ENCODE data around the gene TMEM94.
A peak's percentile ranks its signal among the peaks of the same experiment; 100 is the strongest.
"Not testable (repeated sequence)": the region's sequence is repeated elsewhere in the genome, so short reads cannot be mapped to it uniquely, and the experiment has no call there.

TMEM94 gene

DNA sequence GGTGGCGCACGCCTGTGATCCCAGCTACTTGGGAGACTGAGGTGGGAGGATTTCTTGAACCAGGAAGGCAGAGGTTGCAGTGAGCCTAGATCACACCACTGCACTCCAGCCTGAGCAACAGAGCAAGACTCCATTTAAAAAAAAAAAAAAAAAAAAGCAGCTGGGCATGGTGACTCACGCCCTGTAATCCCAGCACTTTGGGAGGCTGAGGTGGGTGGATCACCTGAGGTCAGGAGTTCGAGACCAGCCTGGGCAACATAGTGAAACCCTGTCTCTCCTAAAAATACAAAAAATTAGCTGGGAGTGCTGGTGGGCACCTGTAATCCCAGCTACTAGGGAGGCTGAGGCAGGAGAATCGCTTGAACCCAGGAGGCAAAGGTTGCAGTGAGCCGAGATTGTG lies 10.5 kb upstream of the TMEM94 start:
- not testable (repeated sequence) for DNase-seq

DNA sequence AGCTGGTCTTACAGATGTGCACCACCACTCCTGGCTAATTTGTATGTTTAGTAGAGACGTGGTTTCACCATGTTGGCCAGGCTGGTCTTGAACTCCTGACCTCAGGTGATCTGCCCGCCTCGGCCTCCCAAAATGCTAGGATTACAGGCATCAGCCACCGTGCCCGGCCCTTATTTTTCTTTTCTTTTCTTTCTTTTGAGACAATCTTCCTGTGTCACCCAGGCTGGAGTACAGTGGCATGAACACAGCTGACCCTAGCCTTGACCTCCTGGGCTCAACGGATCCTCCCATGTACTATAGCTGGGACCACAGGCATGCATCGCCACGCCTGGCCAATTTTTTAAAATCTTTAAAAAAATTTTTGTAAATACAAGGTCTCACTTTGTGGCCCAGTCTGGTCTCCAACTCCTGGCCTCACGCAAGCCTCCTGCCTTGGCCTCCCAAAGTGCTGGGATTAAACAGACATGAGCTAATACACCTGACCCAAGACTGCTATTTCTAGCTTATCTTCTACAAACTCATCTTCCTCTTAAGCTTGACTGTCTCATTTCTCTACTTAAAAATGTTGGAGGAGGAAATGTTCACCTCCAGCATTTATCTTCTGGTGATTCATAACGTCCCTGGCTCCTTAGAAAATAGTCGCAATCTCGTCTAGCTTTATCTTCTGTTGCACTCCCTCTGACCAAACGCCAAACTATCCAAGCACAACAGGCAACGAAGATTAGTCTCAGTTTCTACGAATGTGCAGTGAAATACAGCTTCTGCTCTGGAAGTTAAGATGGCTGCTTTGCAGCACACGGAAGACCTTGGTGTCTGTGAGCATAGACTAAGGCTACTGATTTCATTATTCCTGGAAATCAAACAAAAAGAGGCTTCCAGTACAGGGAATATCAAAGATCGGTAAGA lies 8.2 kb upstream of the TMEM94 start:
- no peak for DNase-seq

DNA sequence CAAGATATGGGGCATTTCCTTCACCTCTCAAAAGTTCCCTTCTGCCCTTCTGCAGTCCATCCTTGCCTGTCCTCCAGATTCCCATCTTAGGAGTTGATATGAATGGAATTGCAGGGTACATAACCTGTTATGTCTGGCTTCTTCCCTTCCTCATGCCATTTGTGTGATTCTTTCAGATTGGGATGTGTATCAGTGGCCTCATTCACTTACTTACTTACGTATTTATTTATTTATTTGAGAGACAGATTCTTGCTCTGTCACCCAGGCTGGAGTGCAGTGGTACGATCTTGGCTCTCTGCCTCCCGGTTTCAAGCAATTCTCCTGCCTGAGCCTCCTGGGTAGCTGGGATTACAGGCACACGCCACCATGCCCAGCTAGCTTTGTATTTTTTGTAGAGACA lies 6.2 kb upstream of the TMEM94 start:
- peak; percentile 46 for DNase-seq

DNA sequence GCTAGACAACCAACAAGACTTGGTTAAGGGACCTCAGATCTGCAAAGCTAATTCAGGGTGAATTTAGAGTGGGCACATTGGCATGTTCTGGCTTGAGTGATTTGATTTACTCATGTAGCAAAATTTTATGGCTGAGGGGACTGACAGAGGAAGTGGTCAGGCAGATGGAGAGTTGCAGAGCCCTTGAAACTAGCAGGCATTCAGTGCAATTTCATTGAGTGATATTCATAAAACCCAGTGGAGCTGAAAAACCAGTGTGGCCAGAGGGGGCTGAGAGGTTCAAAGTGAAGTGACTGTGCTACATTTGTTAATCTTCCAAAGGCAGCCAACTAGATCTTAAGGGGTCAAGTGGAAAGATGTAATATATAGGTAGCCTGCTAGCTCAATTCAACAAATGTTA lies 2.2 kb upstream of the TMEM94 start:
- DNase-seq = no peak

DNA sequence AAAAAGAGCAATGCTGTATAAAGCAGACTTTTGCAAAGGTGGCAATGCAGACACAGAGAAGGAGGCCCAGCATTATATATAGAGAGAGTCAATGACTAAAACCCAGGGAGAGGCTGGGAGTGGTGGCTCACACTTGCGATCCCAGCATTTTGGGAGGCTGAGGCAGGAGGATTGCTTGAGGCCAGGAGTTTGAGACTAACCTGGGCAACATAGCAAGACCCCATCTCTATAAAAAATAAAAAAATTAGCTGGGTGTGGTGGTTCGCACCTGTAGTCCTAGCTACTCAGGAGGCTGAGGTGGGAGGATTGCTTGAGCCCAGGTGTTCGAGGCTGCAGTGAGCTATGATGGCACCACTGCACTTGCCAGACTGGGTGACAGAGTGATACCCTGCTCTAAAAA lies 1.8 kb upstream of the TMEM94 start:
- DNase-seq = not testable (repeated sequence)

DNA sequence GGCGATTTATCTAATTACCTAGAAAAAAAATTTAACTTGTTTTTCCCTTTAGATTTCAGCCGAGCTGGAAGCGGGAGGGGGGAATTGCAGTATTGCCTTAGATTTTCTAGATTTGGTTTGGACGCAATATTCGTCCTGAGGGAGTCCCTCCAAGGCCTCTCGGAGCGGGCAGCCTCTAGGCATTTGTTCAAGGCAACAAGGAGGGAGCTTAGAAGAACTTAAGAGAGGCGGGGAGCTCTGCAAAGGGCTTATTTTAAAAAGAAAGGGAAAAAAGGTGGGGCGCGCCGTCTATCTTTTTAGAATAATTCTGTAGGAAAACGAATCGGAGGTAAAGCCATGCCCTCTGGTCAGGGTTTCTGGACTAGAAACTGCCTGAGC lies 407 bp upstream of the TMEM94 start:
- DNase-seq = no peak

DNA sequence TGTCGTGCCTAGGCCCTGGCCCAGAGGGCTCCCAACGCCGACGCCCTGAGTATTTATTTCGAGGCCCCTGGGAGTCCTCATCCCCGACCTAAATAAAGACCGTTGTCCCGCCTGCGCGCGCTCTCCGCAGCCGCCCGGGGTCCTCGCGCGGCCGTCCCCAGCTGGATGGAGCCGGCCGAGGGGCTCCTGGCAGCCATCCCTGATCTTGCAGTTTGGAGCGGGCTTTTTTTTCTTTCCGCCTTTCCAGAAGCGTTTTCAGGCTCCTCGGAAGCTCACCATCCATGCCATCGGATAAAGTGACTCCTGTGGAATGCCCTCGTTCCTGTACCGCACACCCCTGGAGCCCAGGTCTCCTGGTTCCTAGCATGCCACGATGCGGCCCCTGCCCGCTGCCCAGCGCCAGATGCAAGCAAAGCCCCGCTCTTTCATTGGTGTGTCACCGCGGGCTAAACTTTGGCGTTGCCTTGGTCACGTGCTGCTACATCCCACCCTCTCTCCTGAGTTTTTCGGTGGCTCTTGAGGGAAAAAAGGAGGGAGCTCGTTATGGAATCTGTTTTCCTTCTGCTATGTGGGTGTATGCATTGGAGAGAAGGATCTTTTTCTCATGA lies 716 bp downstream of the TMEM94 start:
- DNase-seq = peak; percentile 65

DNA sequence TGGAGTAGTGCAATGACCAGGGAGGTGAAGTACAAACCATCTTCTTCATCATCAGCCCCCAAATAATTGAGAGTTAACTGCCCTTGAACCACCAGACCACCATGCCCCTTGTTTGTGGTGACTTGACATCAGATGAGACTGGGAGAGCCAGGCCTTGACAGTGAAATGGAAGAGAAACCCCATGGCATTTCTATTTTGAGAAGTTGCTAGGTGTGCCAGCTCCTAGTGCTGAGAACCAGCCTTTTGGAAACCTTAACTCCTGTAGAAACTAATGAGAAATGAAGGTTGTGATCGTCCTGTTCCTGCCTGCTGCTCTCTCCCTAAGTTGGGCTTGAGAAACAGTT lies 2.8 kb downstream of the TMEM94 start:
- no peak for DNase-seq

DNA sequence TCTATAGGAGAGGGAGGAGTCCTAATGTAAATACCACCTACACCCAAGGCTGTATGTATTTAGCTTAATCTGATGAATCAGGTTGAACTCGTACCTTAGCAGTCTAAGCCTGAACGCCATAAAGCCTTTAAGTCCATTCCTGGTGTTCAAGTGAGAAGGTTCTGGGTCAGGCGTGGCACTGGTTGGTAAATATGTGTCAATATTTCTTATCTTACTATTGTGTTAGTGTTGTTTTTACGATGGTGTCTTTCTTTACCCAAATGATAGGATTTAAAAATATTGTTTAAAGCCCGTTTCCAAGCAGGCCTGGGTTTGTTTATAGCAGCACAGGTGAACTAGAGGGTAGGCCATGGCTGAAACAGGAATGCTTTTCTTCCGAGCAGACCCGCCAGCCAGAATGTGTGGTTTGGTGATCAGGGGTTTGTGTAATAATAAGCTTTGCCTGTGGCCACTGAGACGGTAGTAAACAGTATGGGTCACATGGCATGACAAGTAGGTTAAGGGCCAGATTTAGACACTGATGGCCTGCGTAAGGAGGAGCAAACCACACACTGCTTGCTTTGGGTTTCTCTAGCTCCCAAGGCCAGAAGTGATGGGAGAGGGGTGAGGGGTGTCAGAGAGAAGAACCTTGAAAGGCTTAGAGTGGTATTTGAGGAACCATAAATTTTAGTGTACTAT lies 3.3 kb downstream of the TMEM94 start:
- DNase-seq = no peak

DNA sequence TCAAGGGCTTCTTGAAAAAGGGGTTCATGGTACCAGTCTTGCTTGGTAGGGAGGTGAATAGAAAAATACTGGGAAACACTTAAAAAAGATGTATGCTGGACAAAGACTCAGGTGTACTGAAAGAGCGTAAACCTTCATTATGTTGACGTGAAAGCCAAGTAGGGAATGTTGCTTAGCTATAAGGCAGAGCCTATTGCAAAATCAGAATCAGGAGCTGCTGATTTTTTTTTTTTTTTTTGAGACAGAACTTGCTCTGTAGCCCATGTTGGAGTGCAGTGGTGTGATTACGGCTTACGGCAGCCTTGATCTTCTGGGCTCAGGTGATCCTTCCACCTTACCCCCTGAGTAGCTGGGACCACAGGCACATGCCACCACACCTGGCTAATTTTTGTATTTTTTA lies 3.9 kb downstream of the TMEM94 start:
- DNase-seq = no peak

DNA sequence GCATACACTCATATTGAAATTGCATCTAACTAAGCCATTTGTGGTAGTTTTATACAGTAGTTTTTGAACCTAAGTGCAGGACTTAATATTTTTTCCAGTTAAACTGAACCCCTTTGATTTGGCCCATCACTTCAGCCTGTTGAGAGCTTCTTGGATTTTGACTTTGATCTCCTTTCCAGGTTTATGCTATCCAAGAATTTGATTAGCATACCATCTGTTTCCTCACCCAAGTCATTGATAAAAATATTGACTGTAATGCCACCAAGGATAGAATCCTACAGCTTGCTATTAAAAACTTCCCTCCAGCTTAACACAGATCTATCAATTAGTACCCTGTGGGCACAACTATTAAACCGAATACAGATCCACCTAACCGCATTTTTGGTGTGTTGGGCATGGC lies 7.2 kb downstream of the TMEM94 start:
- DNase-seq = no peak

DNA sequence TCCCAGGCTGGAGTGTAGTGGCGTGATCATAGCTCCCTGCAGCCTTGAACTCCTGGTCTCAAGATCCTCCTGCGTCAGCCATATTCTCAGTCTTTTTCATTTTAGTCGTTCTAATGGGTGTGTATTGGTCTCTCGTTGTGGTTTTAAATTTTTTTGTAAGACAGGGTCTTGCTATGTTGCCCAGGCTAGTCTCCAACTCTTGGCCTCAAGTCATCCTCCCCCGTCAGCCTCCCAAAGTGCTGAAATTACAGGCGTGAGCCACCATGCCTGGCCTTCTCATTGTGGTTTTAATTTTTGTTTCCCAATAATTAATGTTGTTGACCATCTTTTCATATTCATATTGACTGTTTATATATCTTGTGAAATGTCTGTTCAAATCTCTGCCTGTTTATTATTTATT lies 8.6 kb downstream of the TMEM94 start:
- no peak for DNase-seq

DNA sequence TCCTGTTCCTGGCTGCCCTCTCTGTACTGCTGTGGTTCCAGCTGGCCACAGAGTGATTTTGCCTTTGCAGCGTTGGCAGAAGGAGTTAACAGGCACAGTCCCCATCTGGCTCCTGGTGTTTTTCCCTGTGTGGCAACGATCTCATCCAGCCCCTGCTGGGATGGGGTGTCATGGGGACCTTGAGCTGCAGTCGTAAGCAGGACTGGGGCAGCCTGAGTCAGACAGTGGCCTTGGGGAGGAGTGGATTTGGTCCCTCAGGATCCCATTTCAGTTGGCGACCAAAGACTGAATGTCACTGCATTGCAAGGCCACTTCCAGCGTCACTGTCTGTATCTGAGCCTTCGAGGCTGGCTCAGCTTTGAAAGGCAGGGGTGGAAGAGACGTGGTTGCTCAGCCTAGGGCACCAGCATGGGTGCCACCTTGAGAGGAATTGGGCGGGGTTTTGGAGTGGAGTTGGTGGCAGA lies 11.9 kb downstream of the TMEM94 start:
- no peak for DNase-seq

DNA sequence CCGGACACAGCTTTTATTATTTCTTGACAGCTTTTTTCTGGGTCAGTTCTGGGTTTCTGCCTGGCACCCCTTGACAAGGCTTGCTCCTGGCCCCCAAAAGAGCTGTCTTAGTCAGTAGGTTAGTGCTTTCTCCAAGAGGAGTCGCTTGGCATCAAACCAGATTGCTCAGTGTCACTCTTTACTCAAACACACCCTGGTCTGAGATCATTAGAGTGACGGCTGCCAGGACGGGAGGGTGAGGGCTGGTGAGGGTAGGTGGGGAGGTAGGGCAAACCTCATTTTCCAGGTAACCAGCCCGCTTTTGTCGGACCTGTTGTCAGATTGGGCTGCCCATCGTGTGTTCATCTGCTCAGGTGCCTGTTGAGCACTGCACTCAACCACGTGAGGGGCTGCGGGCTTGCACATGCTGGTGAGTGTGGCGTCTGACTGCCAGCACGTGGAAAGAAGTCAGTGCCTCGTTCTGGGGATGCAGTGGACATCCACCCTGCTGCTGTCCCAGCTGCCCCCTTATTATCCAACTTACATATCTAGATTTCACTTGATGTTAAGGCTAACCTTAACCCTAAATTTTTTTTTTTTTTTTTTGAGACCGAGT lies 12.4 kb downstream of the TMEM94 start:
- DNase-seq = no peak

DNA sequence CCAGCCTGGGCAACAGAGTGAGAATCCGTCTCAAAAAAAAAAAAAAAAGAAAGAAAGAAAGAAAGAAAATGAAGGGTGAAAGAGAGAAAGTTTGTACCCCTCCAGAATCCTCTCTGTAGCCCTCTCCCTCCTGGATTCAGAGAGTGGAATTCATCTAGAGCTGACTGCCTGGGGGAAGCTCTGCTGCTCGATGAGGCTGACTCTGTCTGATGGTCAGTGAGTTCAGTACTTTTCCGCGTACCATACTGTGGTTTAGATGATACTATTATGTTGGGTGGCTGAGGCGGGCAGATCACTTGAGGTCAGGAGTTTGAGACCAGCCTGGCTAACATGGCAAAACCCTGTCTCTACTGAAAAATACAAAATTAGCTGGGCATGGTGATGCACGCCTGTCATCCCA lies 14.8 kb downstream of the TMEM94 start:
- DNase-seq = no peak

DNA sequence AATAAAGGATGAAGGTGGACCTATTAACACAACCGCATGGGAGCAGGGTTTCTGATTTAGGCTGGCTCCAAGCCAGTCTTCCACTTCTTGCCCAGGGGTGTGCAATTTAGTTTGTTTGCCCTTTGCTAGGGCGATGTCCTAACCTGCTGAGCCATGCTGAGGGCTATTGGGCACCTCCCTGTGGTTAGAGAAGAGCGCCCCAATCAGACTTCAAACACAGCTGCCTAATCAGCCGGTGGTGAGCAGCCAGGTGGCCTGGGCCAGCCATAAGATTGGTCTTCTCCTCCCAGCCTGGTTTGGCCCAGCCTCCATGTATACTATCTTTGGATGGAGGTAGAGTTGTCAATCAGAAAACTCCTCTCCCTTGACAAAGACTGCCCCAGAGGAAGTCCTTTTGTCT lies 15.7 kb downstream of the TMEM94 start:
- no peak for DNase-seq

DNA sequence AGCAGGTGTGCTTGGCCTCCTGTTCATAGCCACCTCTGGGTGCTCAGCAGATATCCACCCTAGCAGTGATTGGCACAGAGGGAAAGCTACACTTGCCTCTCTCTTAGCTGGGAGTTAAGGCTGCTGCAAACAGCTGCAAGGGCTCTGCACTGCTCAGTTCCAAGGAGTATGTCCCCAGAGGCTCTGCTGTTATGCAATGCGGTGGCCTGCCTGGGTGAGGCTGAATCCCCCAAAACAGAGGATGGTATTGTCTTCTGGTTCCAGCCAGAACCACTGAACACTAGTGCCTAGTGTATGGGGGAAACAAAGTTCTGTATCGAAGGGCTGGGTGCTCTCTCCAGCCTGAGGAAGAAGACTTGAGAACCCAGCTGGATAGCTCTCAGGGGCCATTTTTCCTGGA lies 16.8 kb downstream of the TMEM94 start:
- DNase-seq = no peak

DNA sequence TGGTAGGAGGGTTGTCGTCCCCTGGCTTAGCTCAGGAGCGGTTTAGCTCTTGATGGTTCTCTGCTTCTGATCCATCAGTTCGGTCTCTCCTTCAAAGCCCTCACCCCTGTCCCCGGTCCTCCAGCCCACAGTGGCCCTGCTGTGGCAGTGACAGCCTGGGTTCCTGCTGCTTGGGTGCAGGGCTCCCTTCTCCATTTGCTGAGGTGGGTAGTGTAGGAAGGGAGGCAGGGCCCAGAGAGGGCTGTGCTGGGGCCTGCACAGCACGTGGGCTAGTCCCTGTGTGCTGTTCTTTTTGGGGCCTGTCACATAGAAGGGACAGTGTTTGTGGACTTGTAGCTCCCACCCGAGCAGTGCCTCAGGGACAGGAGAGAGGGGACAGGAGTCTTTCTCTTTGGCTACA lies 18.3 kb downstream of the TMEM94 start:
- DNase-seq = no peak

DNA sequence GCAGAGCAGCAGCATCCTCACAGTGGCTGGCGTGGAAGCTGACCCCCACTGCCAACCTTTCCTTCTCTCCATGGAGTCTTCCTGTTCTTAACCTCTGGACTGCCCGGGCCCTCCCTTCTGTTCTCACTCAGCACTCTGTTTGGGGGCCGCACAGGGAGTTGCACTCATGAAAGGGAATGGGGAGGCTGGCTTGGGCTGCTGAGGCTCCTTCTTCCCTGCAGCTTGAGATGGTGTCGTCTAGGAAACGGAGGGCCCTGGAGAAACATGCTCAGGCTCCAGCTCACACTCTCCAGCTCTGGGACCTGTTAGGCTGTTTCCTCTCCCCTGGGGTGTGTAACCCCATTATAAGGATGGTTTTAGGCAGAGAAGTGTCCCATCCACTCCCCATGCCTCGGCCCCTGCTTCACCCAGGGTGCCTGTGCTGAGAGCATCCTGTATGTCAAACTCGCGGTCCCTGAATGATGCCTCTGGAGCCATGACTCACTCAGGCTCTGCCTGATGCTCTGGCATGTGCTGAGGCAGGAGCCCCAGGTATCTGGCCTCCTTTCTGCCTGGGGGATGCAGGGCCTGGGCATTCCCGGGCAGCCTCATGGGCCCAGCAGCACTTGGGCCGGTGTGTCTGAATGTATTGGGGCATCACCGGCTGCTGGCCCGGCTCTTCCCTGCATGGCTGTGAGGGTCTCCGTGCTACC lies 18.9 kb downstream of the TMEM94 start:
- DNase-seq = peak; percentile 47

DNA sequence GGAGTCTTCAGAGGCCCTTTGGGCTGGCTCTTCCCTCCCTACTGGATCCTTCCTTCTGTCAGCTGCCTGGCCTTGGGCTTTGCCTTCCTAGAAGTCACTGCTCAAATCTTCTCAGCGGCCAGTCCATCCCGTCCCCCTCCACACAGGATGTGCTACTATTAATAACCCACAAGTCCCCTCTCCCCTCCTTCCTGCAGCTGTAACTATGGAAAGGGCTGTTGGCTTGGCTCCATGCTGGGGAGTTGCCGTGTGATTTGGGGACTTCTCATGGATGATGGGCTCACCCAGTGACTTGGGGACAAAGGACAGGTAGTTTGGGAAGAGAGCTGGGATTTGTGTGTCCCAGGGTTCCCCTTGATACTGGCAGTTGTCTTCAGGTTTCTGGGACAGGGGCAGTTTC lies 19.4 kb downstream of the TMEM94 start:
- peak; percentile 53 for DNase-seq

DNA sequence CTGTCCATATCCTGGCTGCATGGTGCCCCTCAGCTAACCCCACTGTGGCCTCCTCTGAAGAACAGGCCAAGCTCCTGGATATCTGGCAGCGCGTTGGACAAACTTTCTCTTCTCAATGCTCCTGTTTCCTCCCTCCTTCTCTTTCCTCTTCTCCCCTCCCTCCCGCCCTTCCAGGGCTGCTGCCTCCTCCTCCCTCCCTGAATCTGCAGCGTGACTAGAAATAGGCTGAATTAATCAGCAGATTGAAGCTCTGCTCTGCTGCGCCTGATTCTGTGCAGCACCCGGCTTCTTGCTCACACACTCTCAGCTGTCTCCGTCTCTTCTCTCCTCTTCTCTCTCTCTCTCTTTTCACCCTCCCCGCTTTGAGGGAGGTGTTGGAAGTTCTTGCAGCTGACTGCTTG lies 19.8 kb downstream of the TMEM94 start:
- DNase-seq = peak; percentile 50

DNA sequence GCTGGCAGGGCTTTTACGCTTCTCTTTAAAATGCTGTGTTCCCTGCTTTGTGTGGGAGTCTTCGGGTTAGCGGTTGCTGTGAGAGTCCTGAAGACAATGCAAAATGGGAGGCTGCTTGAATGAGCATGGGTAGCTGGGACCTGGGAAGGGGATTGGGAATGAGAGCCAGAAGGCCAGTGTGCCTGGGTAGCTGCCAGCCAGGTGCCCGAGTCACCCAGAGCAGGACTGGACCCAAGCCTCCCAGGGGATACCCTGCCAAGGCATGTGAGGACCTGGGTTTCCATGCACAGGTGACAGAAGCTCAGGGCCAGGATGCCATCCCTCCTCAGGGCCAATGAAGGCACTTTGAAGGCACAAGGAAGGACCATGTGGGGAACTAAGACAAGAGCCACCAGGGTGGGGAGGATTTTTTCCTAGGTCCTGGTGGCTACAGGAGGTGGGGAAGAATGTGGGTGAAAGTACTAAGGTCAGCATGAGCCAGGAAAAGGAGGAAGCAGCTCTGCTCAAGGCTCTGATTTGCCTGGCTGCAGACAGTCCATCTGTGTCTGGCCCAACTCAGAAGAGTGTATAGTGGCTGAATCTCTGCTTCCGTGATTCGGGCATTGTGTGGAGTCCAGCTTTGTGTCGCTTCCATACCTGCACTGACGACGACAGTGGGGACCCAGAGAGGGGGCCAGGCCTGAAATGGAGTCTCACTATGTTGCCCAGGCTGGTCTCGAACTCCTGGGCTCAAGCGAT lies 20.5 kb downstream of the TMEM94 start:
- DNase-seq = no peak

Data from fibroblast of skin of back (primary cell).